Jurkat, Clone E6-1 (cell line): ENCODE data around the gene CPPED1.
A peak's percentile ranks its signal among the peaks of the same experiment; 100 is the strongest.

ENCODE experiments used
- DNase-seq: peaks from one replicate; pipeline ENCODE4 v3.0.0-alpha.2; 2011; ENCODE audit warnings: low read depth, low spot score
- H3K4me3 ChIP-seq: 2 replicates; pipeline ENCODE4 v1.5.1; 2011; ENCODE audit warnings: mild to moderate bottlenecking, low read length, control low read depth, moderate library complexity

The CPPED1 gene

GRCh38 chr16:12626411-12626810 lies 177.3 kb downstream of the CPPED1 start:
- H3K4me3 ChIP-seq: no peak overlapping the region
- DNase-seq: no peak

GRCh38 chr16:12625716-12626115 lies 178.0 kb downstream of the CPPED1 start:
- no peak for DNase-seq
- no peak overlapping the region for H3K4me3 ChIP-seq

GRCh38 chr16:12625068-12625467 lies 178.6 kb downstream of the CPPED1 start:
- no peak overlapping the region for H3K4me3 ChIP-seq
- DNase-seq: no peak

DNA sequence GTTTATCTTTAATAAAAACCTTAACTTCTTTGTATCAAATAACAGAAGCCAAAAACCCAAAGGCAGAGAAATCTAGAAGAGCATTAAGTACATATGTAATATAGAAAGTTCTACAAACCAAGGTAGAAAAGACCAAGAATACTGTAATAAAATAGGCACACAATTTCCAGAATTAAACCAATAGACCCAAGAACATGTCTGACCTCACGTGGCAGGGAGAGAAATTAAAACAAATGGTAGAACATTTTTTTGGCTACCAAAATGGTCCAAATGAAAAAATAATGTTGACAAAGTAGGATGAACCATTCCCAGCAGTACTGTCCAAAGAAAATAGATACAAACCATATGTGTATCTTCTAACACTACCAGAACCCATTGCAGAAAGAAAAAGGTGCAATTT lies 183.5 kb downstream of the CPPED1 start:
- no peak for DNase-seq
- H3K4me3 ChIP-seq: no peak overlapping the region

DNA sequence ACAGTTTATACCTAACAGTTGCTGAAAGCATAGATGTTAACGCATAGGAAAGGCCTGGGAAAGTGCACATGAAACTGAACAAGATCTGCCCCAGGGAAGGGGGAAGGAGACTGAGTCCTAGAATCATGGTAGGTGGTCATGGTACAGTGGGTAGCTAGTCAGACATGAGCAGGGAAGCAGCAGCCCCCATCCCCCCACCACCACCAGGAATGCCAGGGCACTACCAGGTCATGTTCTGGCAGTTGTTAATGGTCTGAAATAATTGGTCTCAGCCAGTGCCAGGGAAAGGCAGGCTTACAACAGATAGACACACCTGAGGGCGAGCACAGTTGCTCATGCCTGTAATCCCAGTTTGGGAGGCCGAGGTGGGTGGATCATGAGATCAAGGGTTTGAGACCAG lies 185.2 kb downstream of the CPPED1 start:
- no peak overlapping the region for H3K4me3 ChIP-seq
- DNase-seq: no peak

DNA sequence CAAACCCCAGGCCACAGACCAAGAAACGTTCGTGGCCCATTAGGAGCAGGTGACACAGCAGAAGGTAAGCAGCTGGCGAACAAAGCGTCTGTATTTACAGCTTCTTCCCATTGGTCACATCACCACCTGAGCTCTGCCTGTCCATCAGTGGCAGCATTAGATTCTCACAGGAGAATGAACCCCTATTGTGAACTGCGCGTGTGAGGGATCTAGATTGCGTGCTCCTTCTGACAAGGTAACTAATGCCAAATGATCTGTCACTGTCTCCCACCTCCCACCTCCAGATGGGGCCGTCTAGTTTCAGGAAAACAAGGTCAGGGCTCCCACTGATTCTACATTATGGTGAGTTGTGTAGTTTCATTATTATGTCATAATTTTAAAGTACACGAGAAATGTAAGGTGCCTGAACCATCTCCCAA lies 186.3 kb downstream of the CPPED1 start:
- no peak for DNase-seq
- no peak overlapping the region for H3K4me3 ChIP-seq

- no peak overlapping the region for H3K4me3 ChIP-seq
- no peak for DNase-seq
Observed at GRCh38 chr16:12614662-12615278, 188.9 kb downstream of the CPPED1 start.

- DNase-seq: no peak
Observed at GRCh38 chr16:12613992-12614661, 189.6 kb downstream of the CPPED1 start.

GRCh38 chr16:12613131-12613991 lies 190.3 kb downstream of the CPPED1 start:
- peak; percentile 83 for DNase-seq
- H3K4me3 ChIP-seq: peak overlapping the region; percentile 34

More at GRCh38 chr16:12613992-12614661, 189.6 kb downstream of the CPPED1 start:
- no peak overlapping the region; the same call in 1 of the 2 replicates for H3K4me3 ChIP-seq

DNA sequence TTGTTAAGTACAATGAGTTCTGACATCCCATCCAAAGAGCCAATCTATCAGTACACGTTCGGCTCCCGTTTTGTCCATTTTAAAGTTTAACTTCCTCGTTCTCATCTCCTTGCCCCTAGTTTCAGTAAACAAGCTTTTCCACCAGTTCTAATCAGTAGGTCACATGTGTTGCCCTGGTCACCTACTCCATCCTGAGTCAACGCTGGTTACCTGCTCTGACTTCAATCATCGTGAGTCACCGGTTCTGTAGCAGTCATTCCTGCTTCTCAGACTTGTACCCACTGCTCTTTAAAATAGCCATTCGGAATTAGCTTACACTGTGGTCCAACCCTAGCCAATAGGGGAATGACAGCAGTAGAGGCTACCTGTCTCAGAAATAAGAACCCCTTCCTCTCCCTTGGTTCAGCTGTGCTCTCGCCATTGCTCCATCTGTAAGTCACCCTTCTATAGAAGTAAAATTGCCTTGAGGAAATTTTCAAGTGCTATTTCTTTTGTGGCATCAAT lies 191.0 kb downstream of the CPPED1 start:
- DNase-seq: no peak
- no peak overlapping the region for H3K4me3 ChIP-seq

DNA sequence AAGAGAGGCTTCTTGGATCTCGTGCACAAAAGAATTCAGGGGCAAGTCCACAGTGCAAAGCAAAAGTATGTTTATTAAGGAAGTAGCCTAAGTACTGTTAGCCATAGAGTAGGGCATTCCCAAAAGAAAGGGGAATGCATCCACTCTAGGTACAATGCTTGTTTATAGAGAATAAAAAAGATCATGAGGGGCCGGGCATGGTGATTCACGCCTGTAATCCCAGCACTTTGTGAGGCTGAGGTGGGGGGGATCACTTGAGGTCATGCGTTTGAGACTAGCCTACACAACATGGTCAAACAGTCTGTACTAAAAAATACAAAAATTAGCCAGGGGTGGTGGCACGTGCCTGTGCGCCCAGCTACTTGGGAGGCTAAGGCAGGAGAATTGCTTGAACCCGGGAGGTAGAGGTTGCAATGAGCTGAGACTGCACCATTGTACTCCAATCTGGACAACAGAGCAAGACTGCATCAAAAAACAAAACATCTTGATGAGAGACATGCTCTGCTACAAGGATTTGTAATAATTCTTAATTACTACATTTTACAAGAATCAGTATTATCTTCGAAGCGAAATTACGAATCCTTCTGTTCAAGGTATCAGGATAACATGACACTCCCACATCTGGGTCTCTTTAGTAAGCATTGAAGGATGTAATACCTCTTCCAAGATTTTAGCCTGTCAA lies 191.6 kb downstream of the CPPED1 start:
- DNase-seq: no peak
- H3K4me3 ChIP-seq: no peak overlapping the region

DNA sequence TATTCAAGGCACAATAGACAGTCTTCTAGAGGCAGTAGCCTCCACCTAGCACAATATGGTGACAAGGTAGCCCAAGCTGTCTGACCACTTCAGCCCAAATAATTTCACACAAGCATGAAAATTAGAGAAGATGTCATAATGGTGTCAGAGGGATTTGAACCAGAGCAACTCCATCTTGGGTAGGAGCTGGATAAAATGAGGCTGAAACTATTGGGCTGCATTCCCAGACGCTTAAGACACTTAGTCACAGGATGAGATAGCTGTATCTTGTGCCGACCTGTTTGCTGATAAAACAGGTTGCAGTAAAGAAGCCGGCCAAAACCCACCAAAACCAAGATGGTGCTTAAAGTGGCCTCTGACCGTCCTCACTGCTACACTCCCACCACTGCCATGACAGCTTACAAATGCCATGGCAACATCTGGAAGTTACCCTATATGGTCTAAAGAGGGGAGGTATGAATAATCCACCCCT lies 192.6 kb downstream of the CPPED1 start:
- no peak for DNase-seq
- H3K4me3 ChIP-seq: no peak overlapping the region

DNA sequence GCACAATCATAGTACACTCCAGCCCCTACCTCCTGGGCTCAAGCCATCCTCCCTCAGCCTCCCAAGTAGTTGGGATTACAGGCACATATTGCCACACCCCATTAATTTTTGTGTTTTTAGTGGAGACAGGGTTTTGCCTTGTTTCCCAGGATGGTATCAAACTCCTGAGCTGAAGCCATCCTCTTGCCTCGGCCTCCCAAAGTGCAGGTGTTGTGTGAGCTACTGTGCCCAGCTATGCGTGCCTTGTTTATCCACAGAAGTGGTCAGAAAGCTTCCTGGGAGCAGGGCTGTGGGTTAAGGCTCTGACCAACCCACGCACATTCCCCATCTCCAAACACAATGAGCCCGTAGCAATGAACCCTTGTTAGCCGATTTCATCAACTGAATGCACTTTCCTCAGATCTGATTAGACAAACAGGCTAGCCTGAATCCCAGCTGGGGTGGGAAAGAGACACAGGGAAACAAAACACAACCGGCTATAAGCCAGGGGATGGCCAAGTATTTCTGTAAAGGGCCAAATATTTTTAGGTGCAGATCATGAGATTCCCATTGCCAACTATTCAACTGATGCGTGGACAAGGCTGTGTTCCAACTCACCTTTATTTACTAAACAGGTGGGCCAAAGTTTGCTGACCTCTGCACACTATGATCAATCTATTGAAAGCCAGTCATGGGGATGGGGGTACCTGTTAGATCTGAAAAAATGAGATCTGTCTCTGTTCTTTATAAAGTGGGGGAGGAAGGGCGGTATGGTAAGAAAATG lies 193.6 kb downstream of the CPPED1 start:
- DNase-seq: no peak
- H3K4me3 ChIP-seq: no peak overlapping the region
